GM19324 (cell line): ENCODE measurements around the gene ADAMTS19.

ENCODE experiments used
- ATAC-seq: cut with Tn5 transposase; IDR thresholded peaks from one replicate; pipeline ENCODE4 v1.9.1; 2021; ENCODE audit warnings: mild to moderate bottlenecking, moderate library complexity; ENCODE audit not compliant: unreplicated experiment, low FRiP score

ADAMTS19 gene

DNA sequence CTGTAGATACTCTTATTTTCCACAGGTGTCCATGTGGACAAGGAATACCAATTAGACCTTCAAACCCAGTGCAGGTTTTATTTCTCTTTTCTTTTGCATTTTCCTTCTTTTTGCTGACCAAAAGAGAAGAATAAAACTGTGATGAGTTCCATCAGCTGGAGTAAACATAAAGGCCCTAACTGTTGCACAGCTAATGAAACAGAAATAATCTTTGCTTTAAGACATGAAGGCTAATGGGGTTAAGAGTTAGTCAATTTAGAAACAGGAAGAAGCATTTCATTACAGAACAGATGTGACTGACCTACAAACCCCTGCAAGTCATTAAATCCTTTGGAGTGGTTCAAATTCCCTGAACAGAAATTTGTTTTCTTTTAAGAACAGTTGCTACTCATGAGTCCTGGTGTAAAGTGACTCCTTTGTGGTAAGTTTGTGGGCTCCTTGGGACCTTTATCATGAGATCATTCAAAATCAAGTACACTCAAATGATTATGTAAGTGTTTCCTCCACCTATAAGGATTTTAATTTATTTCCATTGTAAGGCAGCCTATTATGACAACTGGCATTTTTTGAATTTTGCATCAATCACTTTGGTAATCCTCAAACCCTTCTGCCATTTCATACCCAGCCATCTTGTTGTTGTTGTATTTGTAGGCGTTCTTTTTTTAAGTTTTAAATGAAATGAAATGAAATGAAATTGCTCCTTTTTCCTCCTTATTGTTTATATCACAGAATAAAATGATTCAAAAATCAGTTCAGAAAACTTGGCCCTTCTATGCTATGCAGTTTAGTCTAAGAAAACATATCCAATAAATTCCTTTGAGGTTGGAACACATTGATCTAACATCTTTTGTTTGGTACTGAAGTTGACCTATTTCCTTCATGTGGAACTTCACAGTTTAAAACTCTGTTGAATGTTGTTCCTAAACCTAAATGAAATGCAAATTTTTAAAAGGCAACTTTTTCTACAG is 289.1 kb downstream of the ADAMTS19 start:
- no peak for ATAC-seq

DNA sequence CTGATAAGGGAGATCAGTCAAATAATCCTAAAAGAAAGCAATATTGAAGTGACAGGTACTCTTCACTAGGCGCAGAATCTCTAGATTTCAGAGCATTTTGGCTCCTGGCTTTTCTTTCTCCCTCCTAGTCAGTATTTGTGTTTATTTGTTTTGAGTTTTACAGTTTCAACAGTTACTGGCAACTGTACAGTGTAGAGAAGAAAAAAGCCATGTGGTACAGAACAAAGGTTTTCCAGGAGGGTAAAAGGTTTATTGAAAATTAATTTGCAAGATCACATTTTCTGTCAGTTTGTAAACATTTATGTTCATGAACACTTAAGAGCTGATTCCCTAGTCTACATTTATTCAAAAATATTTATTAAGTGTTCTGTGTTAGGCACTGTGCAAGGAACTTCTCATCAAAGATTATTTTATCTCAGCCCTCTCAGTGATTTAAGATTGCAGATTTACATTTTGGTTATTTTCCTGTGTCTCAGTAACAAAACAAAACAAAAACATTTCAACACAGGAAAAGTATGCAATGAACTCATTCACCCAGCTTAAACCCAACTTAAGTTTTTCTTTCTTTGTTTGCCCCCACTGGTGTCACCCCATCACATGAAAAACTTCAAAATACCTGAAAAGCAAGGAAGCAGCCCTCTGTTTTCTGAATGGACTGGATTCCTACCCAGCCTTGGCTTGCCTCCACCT is 300.7 kb downstream of the ADAMTS19 start:
- no peak for ATAC-seq

DNA sequence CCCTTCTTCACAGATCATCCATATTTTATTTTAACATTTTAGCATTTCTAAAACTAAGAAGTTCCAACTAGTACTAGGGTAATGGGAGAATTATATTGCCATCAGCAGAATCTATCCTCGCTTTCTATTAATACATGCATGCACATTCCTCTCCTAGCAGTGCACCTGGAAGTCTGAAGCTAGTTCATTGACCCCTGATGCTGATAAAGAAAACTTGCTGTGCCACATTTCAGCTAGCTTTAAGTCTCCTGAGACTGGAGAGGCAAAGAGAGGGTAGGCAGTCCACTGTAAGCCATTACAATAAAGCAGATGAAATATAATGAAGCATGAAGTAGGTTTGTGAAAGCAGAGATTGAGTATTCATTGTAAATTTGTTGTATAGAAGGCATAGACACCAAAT is 303.6 kb downstream of the ADAMTS19 start:
- ATAC-seq = no peak

DNA sequence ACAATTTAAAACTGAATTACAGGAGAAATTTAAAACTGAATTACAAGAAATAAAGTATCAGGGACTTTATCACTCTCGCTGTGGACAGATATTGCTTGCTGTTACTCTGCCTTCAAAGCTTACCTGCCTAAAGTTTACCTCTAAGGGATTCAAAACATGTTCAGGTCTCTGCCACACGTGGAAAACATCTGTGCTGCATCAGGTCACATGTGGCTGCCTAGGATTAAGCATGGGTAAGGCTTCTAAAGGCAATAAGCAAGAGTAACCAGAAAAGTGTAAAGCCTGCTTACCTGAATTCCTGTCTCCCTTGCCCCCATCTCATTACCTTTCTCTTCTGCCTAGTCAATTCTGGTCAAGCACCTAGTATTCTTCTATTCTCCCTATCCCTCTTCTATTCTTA is 306.7 kb downstream of the ADAMTS19 start:
- no peak for ATAC-seq

DNA sequence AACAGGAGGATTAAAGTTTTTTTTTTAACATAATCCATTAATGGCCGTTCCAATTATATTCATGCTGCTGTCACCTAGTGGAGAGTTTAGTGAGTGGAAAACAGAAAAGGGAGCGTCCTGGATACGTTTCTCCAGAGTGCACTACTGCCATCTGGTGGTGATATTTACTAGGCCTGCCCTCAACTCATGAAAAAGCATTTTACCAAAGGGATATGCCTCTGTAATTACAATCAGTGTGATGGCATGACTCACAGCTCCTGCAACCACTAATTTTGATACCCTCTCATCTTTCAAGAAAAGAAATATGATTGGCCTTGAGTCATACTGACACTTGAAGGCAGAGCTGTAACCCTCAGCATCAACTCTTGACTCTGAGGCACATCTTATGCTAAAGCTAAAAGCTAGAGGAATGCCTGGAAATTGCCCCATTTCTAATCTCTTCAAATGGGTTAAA is 307.9 kb downstream of the ADAMTS19 start:
- peak; percentile 73 for ATAC-seq

DNA sequence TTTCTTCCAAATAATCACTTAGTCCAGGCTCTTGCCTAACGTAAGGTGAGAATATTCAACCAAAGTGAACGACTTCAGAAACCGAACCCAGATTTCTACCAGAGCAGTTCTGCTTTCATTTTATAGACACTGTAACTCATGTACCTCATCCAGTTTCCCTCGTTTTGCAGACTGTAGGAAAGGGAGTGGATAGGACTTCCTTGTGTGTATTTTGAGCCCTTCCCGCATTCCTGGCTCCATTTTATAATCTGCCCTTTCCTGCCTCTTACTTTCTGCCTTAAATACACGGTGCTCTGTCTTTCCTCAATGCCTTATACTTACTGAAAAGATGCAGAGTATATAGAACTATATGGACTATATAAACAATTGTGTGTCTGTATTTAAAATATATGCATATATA is 308.6 kb downstream of the ADAMTS19 start:
- ATAC-seq = no peak

DNA sequence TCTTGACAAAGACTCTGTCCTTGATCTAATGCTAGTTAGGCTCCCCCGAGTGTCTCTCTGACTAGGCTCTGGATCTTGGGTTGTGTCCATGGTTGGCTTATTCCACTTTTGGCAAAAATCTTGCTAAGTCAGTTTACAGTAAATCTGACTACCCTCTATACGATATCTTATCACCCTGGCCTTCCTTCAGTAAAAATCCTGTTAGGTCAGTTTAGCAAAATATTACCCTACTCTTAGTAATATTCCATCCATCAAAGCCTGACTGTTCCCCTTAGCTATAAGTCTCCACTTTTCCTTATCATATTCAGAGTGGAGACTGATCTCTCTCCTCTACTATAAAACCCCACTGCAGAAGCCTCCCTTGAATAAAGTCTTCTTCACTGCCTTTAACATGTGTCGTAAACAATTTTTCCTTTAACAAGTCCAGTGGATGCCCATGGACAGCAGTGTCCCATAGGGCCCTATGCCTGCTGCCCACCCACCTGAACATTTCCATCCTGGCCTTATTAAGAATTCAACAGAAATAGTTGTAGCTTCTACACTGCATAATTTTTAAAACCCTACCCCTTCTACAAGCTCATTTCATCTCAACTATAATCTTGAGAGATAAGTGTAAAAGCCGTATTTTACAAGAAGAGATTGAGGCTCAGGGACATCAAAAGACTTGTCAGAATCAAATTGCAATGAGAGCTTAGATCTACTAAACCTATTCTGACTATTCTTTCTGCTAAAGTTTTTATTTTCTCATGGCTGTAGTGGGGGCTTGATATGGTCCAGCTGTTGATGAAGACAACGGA is 310.1 kb downstream of the ADAMTS19 start:
- ATAC-seq = no peak

DNA sequence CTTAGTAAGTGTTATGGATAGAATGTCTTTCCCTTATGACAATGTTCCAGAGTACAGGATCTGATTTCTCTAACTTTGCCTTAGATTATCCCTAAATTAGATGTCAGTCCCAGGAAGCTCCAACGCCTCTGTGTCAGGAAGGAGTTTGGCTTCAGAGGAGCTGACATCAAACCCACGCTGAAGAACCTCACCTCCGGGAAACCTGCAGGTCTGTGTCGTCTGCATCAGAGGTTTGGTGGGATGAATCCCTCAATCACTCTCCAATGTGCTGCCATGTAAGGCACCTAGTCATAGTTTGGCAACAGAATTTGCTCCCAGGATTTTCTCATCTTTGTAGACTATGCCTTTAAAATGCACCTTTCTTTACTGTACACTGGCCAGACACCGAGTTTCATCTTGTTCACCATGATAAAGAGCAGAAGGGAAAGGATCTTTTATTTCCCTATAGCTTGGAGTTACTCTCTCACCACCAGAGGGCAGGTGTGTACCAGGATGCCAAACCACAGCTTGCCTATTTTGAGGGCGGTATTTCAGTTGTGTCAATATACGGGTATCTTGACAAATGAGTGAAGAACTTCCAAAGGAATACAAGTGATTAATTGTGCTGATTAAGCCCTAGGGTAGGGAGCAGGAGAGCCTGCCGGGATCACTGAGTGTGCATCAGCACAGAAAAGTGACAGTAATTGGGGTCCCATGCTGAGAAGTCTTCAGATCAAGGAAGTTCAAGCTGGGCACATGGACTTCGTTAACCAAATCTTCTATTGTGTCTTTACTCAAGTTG is 311.1 kb downstream of the ADAMTS19 start:
- peak; percentile 76 for ATAC-seq

DNA sequence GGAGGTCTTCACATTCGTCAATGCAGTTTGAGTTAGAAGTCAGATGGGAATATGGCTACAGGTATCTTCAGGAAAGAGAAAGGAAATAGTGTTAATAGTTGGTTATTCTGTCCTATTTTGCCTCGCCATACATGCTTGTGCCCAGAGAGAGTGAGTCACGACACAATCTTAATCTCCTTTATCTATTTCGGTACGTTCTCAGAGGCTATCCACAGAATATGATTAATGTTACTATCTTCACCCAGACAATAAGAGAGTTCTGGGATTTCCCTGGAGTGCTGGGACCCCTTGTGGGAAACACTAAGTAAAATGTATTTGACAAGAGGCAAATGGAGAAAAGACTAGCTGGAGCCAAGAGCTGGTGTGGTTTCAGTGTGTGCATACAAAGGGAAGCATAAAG is 313.3 kb downstream of the ADAMTS19 start:
- ATAC-seq = no peak

DNA sequence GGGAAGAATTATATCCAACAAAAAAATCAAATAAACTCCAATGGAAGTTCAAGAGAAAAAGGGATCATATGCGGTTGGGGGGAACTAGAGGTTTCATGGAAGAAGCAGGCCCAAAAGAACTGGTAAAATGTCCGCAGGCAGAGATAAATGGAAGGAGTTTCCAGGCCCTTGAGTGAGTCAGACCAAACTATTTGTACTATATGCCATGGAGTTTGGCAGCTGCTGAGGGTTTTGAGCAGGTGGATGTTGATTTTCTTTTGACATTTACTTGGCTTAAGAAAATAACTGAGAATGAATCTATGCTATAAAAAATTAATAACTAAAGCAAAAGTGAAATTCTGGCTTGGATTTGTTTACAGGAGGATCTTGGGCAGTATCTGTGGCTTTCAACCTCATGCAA is 321.5 kb downstream of the ADAMTS19 start:
- ATAC-seq = no peak
